ENCODE data around the gene MAMSTR. TPM values are rescaled to one million over a fixed set of nuclear protein-coding genes. Genes with fewer than 3 reads are reported as not detected.
A peak's percentile ranks its signal among the peaks of the same experiment; 100 is the strongest.

MAMSTR gene
- total and polyA plus RNA-seq, 4 experiments from 2014 or later = 0.71 to 2.5 (median 1.4) TPM

DNA sequence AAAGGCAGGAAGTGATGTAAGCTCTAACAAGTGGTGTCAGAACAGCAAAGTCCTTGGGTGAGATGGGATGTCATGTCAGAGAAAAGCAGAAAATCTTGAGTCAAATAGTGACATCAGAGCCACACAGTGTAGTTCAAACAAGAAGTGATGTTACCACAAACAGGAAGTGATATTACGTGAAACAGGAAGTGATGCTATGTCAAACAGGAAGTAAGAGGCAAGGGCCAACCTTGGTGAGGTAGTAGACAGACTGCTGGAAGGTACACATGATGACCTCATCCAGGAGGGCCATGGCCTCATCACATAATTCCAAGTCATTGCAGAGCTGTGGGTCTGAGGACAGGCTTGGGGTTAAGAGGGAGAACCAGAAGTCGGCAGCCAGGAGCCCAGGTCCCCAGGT, 7.0 kb upstream of the MAMSTR start:
- ChIA-PET POLR2A (ENCODE audit: partially characterized antibody) (interaction anchor here (1.0 to 5.5 kb wide), 6 partner anchors 10 to 267 kb away, joined by 3 to 37 read pairs (median 6); partner anchors contain the start of genes DBP, GYS1 and RUVBL2), CTCF (ENCODE audit: partially characterized antibody) (interaction anchor here (2.4 kb wide), 1 partner anchor 12 kb away, joined by 12 read pairs; no protein-coding TSS in a partner anchor)
- H3K27ac ChIP-seq (ENCODE audit: low read depth, low read length) = no peak overlapping the region
- Mint-ChIP-seq H3K27me3 (no peaks in the 10 kb centered on the region), H3K4me3 (peak overlapping the region; percentile 4 to 45 (median 31)), H3K4me1 (peaks cover 15 to 33% (median 21%) of the 10 kb centered on the region in 4 donors), H3K36me3 (peaks cover 6 to 17% of the 10 kb centered on the region in 2 donors), H3K9me3 (peaks cover 0 to 14% (median 11%) of the 10 kb centered on the region in 8 donors), H3K27ac (peak overlapping the region; percentile 69 to 96 (median 94))
- no peaks in the 10 kb centered on the region for H3K27me3 ChIP-seq (ENCODE audit: insufficient read depth, low read length)
- intact Hi-C loops (cut with micrococcal nuclease) = no loop called here
- DNase-seq = peak; percentile 39 to 73 (median 68)
- peak overlapping the region in 1 of 2 donors; percentile 10 for H3K4me3 ChIP-seq (ENCODE audit: low read length in 2 of 2)
- H3K9me3 ChIP-seq (ENCODE audit: control insufficient read depth in 1 of 2, low read length in 2 of 2) = no peaks in the 10 kb centered on the region
- no peaks in the 10 kb centered on the region for H3K36me3 ChIP-seq (ENCODE audit: insufficient read depth, low read length)
- peaks cover 27% of the 10 kb centered on the region for H3K4me1 ChIP-seq (ENCODE audit: insufficient read depth, low read length)

DNA sequence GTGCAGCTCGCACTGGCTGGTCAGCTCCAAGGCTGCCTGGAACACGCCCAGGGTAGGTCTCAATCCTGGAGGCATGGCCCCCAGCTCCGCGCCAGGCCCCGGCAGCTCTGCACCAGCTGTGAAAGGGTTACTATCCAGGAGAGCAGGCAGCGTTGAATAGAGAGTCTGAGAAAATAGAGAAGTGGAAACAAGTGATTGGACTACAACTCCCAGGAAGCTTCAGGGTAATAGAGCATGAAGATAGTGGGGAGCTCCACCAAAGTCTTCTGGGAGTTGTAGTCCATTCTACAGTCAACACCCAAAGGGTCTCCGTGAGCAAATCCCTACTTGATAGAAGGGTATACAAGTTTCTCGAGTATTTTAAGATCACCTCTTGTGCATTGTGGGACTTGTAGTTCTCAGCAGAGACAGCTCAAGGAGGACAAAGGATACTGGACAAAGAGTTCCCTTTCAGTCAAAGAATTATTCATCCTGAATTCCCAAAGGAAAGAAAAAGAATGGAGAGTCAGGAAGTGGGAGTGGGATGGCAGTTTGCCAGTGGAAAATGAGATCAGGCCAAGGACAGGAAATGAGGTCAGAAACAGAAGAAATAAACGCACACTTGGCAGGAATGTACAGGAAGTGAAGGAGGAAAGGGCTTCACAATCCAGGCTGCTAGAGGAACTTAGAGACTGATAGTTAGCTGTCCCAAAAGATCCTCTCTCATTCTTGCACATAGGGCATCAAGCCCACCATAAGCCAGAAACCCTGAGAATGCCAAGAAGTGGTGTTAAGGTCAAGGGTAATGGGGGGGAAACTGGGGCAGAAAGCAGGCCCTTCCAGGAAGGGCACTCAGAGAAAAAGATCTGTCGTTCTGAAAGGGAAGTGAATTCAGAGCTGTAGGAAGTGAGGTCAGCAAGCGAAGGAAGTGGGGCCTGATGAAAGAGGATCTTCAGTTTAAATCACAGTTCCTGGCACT, 5.5 kb upstream of the MAMSTR start:
- peak; percentile 63 to 68 (median 65) for DNase-seq
- ChIA-PET POLR2A (ENCODE audit: partially characterized antibody) (interaction anchor here (0.6 to 5.5 kb wide), 10 partner anchors 9 to 268 kb away, joined by 3 to 37 read pairs (median 4); partner anchors contain the start of genes CA11, DBP and RUVBL2), CTCF (ENCODE audit: partially characterized antibody) (interaction anchor here (0.8 to 2.3 kb wide), 7 partner anchors 10 to 268 kb away, joined by 3 to 12 read pairs (median 5); partner anchors contain the start of genes CA11, GYS1 and RUVBL2)
- Histone ChIP-seq H3K4me1 (ENCODE audit: insufficient read depth, low read length) (peaks cover 33% of the 10 kb centered on the region), H3K9me3 (ENCODE audit: control insufficient read depth in 1 of 2, low read length in 2 of 2) (no peaks in the 10 kb centered on the region), H3K27me3 (ENCODE audit: insufficient read depth, low read length) (no peaks in the 10 kb centered on the region), H3K27ac (ENCODE audit: low read depth, low read length) (peak overlapping the region; percentile 20), H3K36me3 (ENCODE audit: insufficient read depth, low read length) (no peaks in the 10 kb centered on the region), H3K4me3 (ENCODE audit: low read length in 2 of 2) (no peak overlapping the region)
- Mint-ChIP-seq H3K4me1 (peaks cover 22 to 47% (median 30%) of the 10 kb centered on the region in 4 donors), H3K27me3 (no peaks in the 10 kb centered on the region), H3K36me3 (peaks cover 9 to 17% of the 10 kb centered on the region in 2 donors), H3K27ac (peak overlapping the region; percentile 91 to 95 (median 92)), H3K9me3 (peaks cover 0 to 14% (median 11%) of the 10 kb centered on the region in 8 donors), H3K4me3 (peak overlapping the region in 6 of 8 donors; percentile 25 to 81 (median 67))
- intact Hi-C loops (cut with micrococcal nuclease) = loop anchor here (1.0 kb wide), 1 partner anchor 11 kb away; no protein-coding TSS in a partner anchor

DNA sequence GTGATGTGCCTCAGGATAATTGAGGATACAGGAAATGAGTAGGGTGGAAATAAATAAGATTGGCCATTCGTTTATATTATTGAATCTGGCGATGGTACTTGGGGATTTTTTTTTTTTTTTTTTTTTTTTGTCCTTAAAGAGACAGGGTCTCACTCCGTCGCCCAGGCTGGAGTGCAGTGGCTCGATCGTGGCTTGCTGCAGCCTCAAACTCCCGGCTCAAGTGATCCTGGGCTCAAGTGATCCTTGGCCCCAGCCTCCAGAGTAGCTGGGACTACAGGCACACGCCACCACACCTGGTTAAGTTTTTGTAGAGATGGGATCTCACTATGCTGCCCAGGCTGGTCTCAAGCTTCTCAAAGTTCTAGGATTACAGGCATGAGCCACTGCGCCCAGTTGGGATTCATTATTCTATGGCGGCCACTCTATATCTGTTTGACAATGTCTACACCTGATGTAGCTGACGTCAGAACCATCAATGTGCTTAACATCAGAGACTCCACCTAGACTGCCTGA, 2.7 kb upstream of the MAMSTR start:
- H3K36me3 Mint-ChIP-seq = peaks cover 9 to 14% of the 10 kb centered on the region in 2 donors
- POLR2A ChIA-PET (ENCODE audit: partially characterized antibody) = interaction anchor here (1.7 to 1.9 kb wide), 2 partner anchors 91 to 272 kb away, joined by 4 read pairs; partner anchors contain the start of gene RUVBL2
- no peaks in the 10 kb centered on the region for H3K27me3 Mint-ChIP-seq
- H3K4me1 ChIP-seq (ENCODE audit: insufficient read depth, low read length) = peaks cover 33% of the 10 kb centered on the region
- peaks cover 21 to 46% (median 32%) of the 10 kb centered on the region in 4 donors for H3K4me1 Mint-ChIP-seq
- no peak for DNase-seq
- H3K27ac ChIP-seq (ENCODE audit: low read depth, low read length) = no peak overlapping the region
- H3K27me3 ChIP-seq (ENCODE audit: insufficient read depth, low read length) = no peaks in the 10 kb centered on the region
- no peak overlapping the region for H3K4me3 ChIP-seq (ENCODE audit: low read length in 2 of 2)
- intact Hi-C loops (cut with micrococcal nuclease) = no loop called here
- peaks cover 0 to 14% (median 10%) of the 10 kb centered on the region in 8 donors for H3K9me3 Mint-ChIP-seq
- H3K36me3 ChIP-seq (ENCODE audit: insufficient read depth, low read length) = no peaks in the 10 kb centered on the region
- H3K27ac Mint-ChIP-seq = peak overlapping the region in 1 of 7 donors; percentile 80
- CTCF ChIA-PET (ENCODE audit: partially characterized antibody) = interaction anchor here (0.7 to 1.9 kb wide), 3 partner anchors 17 to 364 kb away, joined by 3 to 5 read pairs (median 4); no protein-coding TSS in a partner anchor
- no peaks in the 10 kb centered on the region for H3K9me3 ChIP-seq (ENCODE audit: control insufficient read depth in 1 of 2, low read length in 2 of 2)
- peak overlapping the region in 4 of 8 donors; percentile 7 to 36 (median 18) for H3K4me3 Mint-ChIP-seq

DNA sequence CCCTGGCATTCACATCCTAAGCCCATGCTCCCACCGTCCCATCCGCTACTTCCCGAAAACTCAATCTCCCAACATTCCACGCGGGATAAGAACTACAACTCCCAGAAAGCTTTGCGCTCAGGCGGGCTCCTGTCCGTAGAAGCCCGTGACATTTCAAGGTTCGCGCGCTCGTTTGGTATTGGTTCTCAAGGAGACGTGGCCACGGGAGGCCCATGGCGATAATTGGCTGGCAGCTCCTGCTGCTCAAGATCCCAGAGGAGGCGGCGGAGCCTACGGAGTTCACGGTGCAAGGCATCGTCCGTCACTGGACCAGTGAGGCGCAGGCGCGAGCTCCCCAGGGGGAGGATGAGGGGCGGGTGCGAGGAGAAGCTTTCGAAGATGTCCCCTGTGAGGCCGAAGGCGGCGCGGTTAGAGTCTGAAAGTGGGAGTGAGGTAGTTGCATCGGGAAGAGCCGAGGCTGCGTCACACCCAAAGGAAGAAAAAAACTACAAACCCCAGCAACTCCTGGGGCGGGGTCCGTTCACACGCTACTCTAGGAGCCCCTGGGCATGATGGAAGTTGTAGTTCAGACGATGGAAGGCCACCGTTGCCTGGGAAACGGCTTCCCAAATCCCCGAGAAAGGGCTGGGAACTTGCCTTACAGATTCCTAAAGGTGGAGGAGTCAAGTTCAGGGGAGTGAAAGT, 1.2 kb upstream of the MAMSTR start:
- CTCF ChIA-PET (ENCODE audit: partially characterized antibody) = interaction anchor here (0.8 to 1.9 kb wide), 4 partner anchors 9 to 272 kb away, joined by 3 to 5 read pairs (median 4); partner anchors contain the start of genes GYS1 and RUVBL2
- DNase-seq = peak; percentile 91 to 97 (median 92)
- Mint-ChIP-seq H3K4me3 (peak overlapping the region; percentile 94 to 99 (median 98)), H3K9me3 (peaks cover 0 to 8% (median 6%) of the 10 kb centered on the region in 8 donors), H3K4me1 (peaks cover 15 to 34% (median 25%) of the 10 kb centered on the region in 4 donors), H3K36me3 (peaks cover 7 to 8% of the 10 kb centered on the region in 2 donors), H3K27me3 (no peaks in the 10 kb centered on the region), H3K27ac (peak overlapping the region; percentile 94 to 100 (median 99))
- peaks cover 19% of the 10 kb centered on the region for H3K4me1 ChIP-seq (ENCODE audit: insufficient read depth, low read length)
- H3K27ac ChIP-seq (ENCODE audit: low read depth, low read length) = peak overlapping the region; percentile 72
- no peaks in the 10 kb centered on the region for H3K27me3 ChIP-seq (ENCODE audit: insufficient read depth, low read length)
- H3K9me3 ChIP-seq (ENCODE audit: control insufficient read depth in 1 of 2, low read length in 2 of 2) = no peaks in the 10 kb centered on the region
- H3K4me3 ChIP-seq (ENCODE audit: low read length in 2 of 2) = peak overlapping the region; percentile 50 to 75
- intact Hi-C loops (cut with micrococcal nuclease) = loop anchor here (1.0 kb wide), 1 partner anchor 357 kb away; the partner anchor contains the start of gene TMEM143
- H3K36me3 ChIP-seq (ENCODE audit: insufficient read depth, low read length) = no peaks in the 10 kb centered on the region
- POLR2A ChIA-PET (ENCODE audit: partially characterized antibody) = interaction anchor here (0.8 to 1.9 kb wide), 14 partner anchors 9 to 1156 kb away, joined by 3 to 18 read pairs (median 4); partner anchors contain the start of genes AKT1S1, CA11, DBP and FTL

DNA sequence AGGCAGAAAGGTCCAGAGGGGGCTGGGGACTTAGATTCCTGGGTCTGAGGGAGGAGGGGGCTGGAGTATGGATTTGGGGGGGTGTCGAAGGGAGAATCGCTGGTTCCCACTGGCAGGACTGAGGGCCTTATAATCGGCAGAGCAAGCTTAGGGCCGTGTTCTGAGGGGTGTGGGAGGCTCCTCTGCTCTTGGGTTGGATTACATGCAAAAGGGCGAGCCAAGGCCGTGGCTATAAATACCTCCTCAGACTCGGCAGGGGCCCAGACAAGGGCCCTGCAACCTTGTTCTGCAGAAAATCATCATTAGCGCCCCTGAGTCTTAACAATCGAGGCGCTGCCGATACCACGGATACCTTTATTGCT, 707 bp upstream of the MAMSTR start:
- no peak for DNase-seq
- Histone ChIP-seq H3K27me3 (ENCODE audit: insufficient read depth, low read length) (no peaks in the 10 kb centered on the region), H3K9me3 (ENCODE audit: control insufficient read depth in 1 of 2, low read length in 2 of 2) (no peaks in the 10 kb centered on the region), H3K4me1 (ENCODE audit: insufficient read depth, low read length) (peaks cover 16% of the 10 kb centered on the region), H3K4me3 (ENCODE audit: low read length in 2 of 2) (peak overlapping the region in 1 of 2 donors; percentile 75), H3K27ac (ENCODE audit: low read depth, low read length) (no peak overlapping the region), H3K36me3 (ENCODE audit: insufficient read depth, low read length) (no peaks in the 10 kb centered on the region)
- Mint-ChIP-seq H3K9me3 (peaks cover 0 to 4% (median 4%) of the 10 kb centered on the region in 8 donors), H3K27ac (peak overlapping the region in 6 of 7 donors; percentile 94 to 100 (median 98)), H3K4me3 (peak overlapping the region; percentile 94 to 99 (median 98)), H3K4me1 (peaks cover 12 to 33% (median 20%) of the 10 kb centered on the region in 4 donors), H3K36me3 (peaks cover 4 to 7% of the 10 kb centered on the region in 2 donors), H3K27me3 (no peaks in the 10 kb centered on the region)
- CTCF ChIA-PET (ENCODE audit: partially characterized antibody) = interaction anchor here (1.4 to 1.9 kb wide), 3 partner anchors 75 to 273 kb away, joined by 3 to 5 read pairs (median 4); partner anchors contain the start of genes GYS1 and RUVBL2
- POLR2A ChIA-PET (ENCODE audit: partially characterized antibody) = interaction anchor here (0.8 to 1.9 kb wide), 13 partner anchors 8 to 1157 kb away, joined by 3 to 18 read pairs (median 4); partner anchors contain the start of genes AKT1S1, CA11, DBP and FTL
- intact Hi-C loops (cut with micrococcal nuclease) = no loop called here

DNA sequence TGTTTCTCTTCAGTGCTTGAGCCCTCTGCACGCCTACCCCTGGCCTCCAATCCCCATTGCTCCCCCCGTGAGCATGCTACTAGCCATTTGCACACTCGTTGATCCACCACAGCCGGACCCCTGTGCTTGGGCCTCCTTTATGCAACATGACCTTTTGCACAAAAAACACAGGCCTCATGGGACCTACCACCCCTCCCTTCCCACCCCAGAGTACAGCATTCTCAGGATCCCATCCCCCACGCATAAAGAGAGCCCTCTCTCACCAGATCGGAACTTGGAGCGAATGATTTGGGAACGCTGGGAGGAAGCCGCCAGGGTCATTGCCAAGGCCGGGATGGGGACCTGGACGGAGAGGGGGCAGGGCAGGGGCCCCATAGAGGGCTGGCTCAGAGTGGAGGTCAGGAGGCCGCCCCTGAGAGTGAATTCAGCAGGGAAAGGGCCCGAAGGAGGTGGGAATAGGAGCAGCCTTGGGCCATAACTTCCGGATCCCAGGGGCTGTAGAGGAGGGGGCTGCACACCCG, 754 bp downstream of the MAMSTR start:
- no peak for DNase-seq
- Histone ChIP-seq H3K4me3 (ENCODE audit: low read length in 2 of 2) (no peak overlapping the region), H3K27me3 (ENCODE audit: insufficient read depth, low read length) (no peaks in the 10 kb centered on the region), H3K36me3 (ENCODE audit: insufficient read depth, low read length) (no peaks in the 10 kb centered on the region), H3K27ac (ENCODE audit: low read depth, low read length) (no peak overlapping the region), H3K4me1 (ENCODE audit: insufficient read depth, low read length) (peaks cover 20% of the 10 kb centered on the region), H3K9me3 (ENCODE audit: control insufficient read depth in 1 of 2, low read length in 2 of 2) (no peaks in the 10 kb centered on the region)
- CTCF ChIA-PET (ENCODE audit: partially characterized antibody) = no interaction called here
- no peaks in the 10 kb centered on the region for H3K27me3 Mint-ChIP-seq
- POLR2A ChIA-PET (ENCODE audit: partially characterized antibody) = no interaction called here
- intact Hi-C loops (cut with micrococcal nuclease) = no loop called here
- H3K9me3 Mint-ChIP-seq = no peaks in the 10 kb centered on the region
- peak overlapping the region in 1 of 8 donors; percentile 54 for H3K4me3 Mint-ChIP-seq
- peaks cover 0 to 5% of the 10 kb centered on the region in 2 donors for H3K36me3 Mint-ChIP-seq
- H3K4me1 Mint-ChIP-seq = peaks cover 9 to 38% (median 22%) of the 10 kb centered on the region in 4 donors
- peak overlapping the region in 2 of 7 donors; percentile 43 to 64 for H3K27ac Mint-ChIP-seq

All from CD4-positive, alpha-beta memory T cell (primary cell).